ENCODE data around the gene PHOX2B. TPM values are rescaled to one million over a fixed set of nuclear protein-coding genes. Genes with fewer than 3 reads are reported as not detected.

The PHOX2B gene
- total and polyA plus RNA-seq, 2 of the 13 experiments (the other 11 are each of a cell fraction or from before 2014, with no cell fraction given), result not detected

GRCh38 chr4:41792166-41792565, 43.6 kb upstream of the PHOX2B start:
- ChIA-PET POLR2A (no interaction called here), CTCF (ENCODE audit: low intra/inter-chr PET ratio, low total read pairs) (no interaction called here)
- Histone ChIP-seq H3K4me2 (ENCODE audit: low read depth, low read length) (no peak overlapping the region), H3K9me3 (ENCODE audit: low read length) (no peaks in the 10 kb centered on the region), H3K27ac (ENCODE audit: extremely low read length, insufficient read depth, low read length) (no peak overlapping the region), H2AFZ (ENCODE audit: low read length) (no peak overlapping the region), H3K27me3 (ENCODE audit: control insufficient read depth in 1 of 2, insufficient read depth in 2 of 2, low read length in 2 of 2) (no peaks in the 10 kb centered on the region), H3K4me1 (ENCODE audit: insufficient read depth, low read length) (no peaks in the 10 kb centered on the region), H3K79me2 (ENCODE audit: insufficient read depth, low read length) (no peaks in the 10 kb centered on the region), H3K4me3 (replicated peaks in 1 of 3; ENCODE audit: insufficient read depth in 1 of 3, low read depth in 2 of 3, low read length in 3 of 3) (no peak overlapping the region), H4K20me1 (ENCODE audit: insufficient read depth, low read length) (no peaks in the 10 kb centered on the region), H3K9ac (ENCODE audit: insufficient read depth, low read depth, low read length) (no peak overlapping the region), H3K36me3 (replicated peaks in 1 of 2; ENCODE audit: control insufficient read depth in 1 of 2, insufficient read depth in 2 of 2, low read length in 2 of 2) (no peaks in the 10 kb centered on the region)
- no peak for FAIRE-seq
- no TSS peak for BruUV-seq (replicated peaks)
- ATAC-seq, result no peak
- WGBS (ENCODE audit: low lambda C conversion rate), result 0% methylated on average over 3 of the region's 3 CpGs
- no peak for DNase-seq (ENCODE audit: low spot score)
- TF ChIP-seq FOXA3 (CRISPR knock-in tag; IDR thresholded peaks at IDR 0.05), result no peak
- TF ChIP-seq ZBTB20 (CRISPR knock-in tag; IDR thresholded peaks at IDR 0.05; ENCODE audit: borderline replicate concordance, low read depth), result no peak
- no peak for TF ChIP-seq CBFB (CRISPR knock-in tag; IDR thresholded peaks at IDR 0.05)
- TF ChIP-seq SETDB1 (CRISPR knock-in tag; IDR thresholded peaks at IDR 0.05; ENCODE audit: borderline replicate concordance), result no peak
- TF ChIP-seq KDM4B (CRISPR knock-in tag; IDR thresholded peaks at IDR 0.05), result no peak
- no peak for TF ChIP-seq ZNF780A (CRISPR knock-in tag; IDR thresholded peaks at IDR 0.05)
- no peak for TF ChIP-seq ZBTB4 (CRISPR knock-in tag; IDR thresholded peaks at IDR 0.05; ENCODE audit: borderline replicate concordance)
- TF ChIP-seq ZNF816 (CRISPR knock-in tag; IDR thresholded peaks at IDR 0.05; ENCODE audit: borderline replicate concordance), result no peak
- no peak for TF ChIP-seq ZNF713 (CRISPR knock-in tag; IDR thresholded peaks at IDR 0.05)
- TF ChIP-seq KLF6 (CRISPR knock-in tag; IDR thresholded peaks at IDR 0.05), result no peak
- no peak for TF ChIP-seq ZNF251 (CRISPR knock-in tag; IDR thresholded peaks at IDR 0.05)
- no peak for TF ChIP-seq ZFP82 (CRISPR knock-in tag; IDR thresholded peaks at IDR 0.05; ENCODE audit: borderline replicate concordance)
- TF ChIP-seq ZZZ3 (CRISPR knock-in tag; IDR thresholded peaks at IDR 0.05; ENCODE audit: borderline replicate concordance), result no peak
- TF ChIP-seq ZNF101 (CRISPR knock-in tag; IDR thresholded peaks at IDR 0.05; ENCODE audit: borderline replicate concordance, low read depth), result no peak
- intact Hi-C loops (cut with micrococcal nuclease; ENCODE audit: unreplicated experiment) (no loop called here), in situ Hi-C loops (cut with HindIII; ENCODE audit: extremely low pct_ligation_motif_present, low pct_unique_long_range_greater_than_20kb) (no loop called here)

All from HepG2 (cell line).